IMR-90 (cell line): ENCODE measurements around the gene TGM1.

Experiments
- CEBPB ChIP-seq: IDR thresholded peaks from 2 replicates; pipeline ENCODE4 v1.6.1; 2012; ENCODE audit warnings: low read depth, low read length, improper control_type of control experiment
- CHD1 ChIP-seq: IDR thresholded peaks from 2 replicates; pipeline ENCODE4 v1.6.1; 2012; ENCODE audit warnings: low read depth, low read length, improper control_type of control experiment
- CTCF ChIP-seq: conservative IDR thresholded peaks from 2 replicates; pipeline ENCODE4 v1.5.1; 2012; ENCODE audit warnings: mild to moderate bottlenecking, low read depth, low read length, improper control_type of control experiment
- ELK1 ChIP-seq: fragments of 150-350 bp; IDR thresholded peaks from 2 replicates; pipeline ENCODE4 v1.6.1; 2016; ENCODE audit warnings: low read depth, mild to moderate bottlenecking, low read length, moderate library complexity, borderline replicate concordance
- FOS ChIP-seq: fragments of 150-350 bp; IDR thresholded peaks from 2 replicates; pipeline ENCODE4 v1.6.1; 2016; ENCODE audit warnings: low read depth, low read length
- MAZ ChIP-seq: IDR thresholded peaks from 2 replicates; pipeline ENCODE4 v1.6.1; 2012; ENCODE audit warnings: low read depth, mild to moderate bottlenecking, low read length, improper control_type of control experiment, moderate library complexity, borderline replicate concordance
- MXI1 ChIP-seq: IDR thresholded peaks from 2 replicates; pipeline ENCODE4 v1.6.1; 2012; ENCODE audit warnings: low read depth, mild to moderate bottlenecking, low read length, moderate library complexity, borderline replicate concordance
- NFE2L2 ChIP-seq: fragments of 150-350 bp; IDR thresholded peaks from 2 replicates; pipeline ENCODE4 v1.6.1; 2016; ENCODE audit warnings: low read depth, mild to moderate bottlenecking, low read length
- POLR2A ChIP-seq: IDR thresholded peaks from 2 replicates; pipeline ENCODE4 v1.6.1; 2012; ENCODE audit warnings: mild to moderate bottlenecking, low read depth, low read length
- RAD21 ChIP-seq: IDR thresholded peaks from 2 replicates; pipeline ENCODE4 v1.6.1; 2012; ENCODE audit warnings: low read length, improper control_type of control experiment
- SMC3 ChIP-seq: fragments of 150-350 bp; IDR thresholded peaks from 2 replicates; pipeline ENCODE4 v1.6.1; 2016; ENCODE audit warnings: low read depth, mild to moderate bottlenecking, antibody characterized with exemption, low read length, moderate library complexity
- USF2 ChIP-seq: fragments of 150-350 bp; IDR thresholded peaks from 2 replicates; pipeline ENCODE4 v1.6.1; 2017; ENCODE audit warnings: mild to moderate bottlenecking, antibody characterized with exemption, low read length, low read depth

GRCh38 chr14:24278424-24278823 lies 15.4 kb upstream of the TGM1 start:
- no peak for TF ChIP-seq SMC3
- TF ChIP-seq CEBPB = no peak
- TF ChIP-seq CTCF = no peak
- TF ChIP-seq POLR2A = no peak
- TF ChIP-seq MXI1 = no peak
- TF ChIP-seq USF2 = no peak
- TF ChIP-seq RAD21 = no peak
- no peak for TF ChIP-seq ELK1
- TF ChIP-seq NFE2L2 = no peak
- TF ChIP-seq CHD1 = no peak
- TF ChIP-seq MAZ = no peak
- TF ChIP-seq FOS = no peak
